ENCODE data around the gene KLF18. TPM values are rescaled to one million over a fixed set of nuclear protein-coding genes. Genes with fewer than 3 reads are reported as not detected.
A peak's percentile ranks its signal among the peaks of the same experiment; 100 is the strongest.

KLF18 gene
- total and polyA plus RNA-seq, 11 donors = not detected

- 57 to 75% (median 66%) methylated on average over 26 to 46 of the region's 46 CpGs for WGBS, 4 donors
- peak in 4 of 12 donors; percentile 7 to 24 (median 14) for TF ChIP-seq CTCF (IDR thresholded peaks at IDR 0.05)
- TF ChIP-seq POLR2A (IDR thresholded peaks at IDR 0.05) = no peak
- peaks cover 0 to 15% (median 0%) of the 10 kb centered on the region in 9 donors for H3K27me3 ChIP-seq
Measured at GRCh38 chr1:44103270-44104131, 37.9 kb downstream of the KLF18 start.

GRCh38 chr1:44101328-44101727, 40.1 kb downstream of the KLF18 start:
- no peak for ATAC-seq
- 55 to 67% (median 62%) methylated on average over 7 of the region's 7 CpGs for WGBS, 4 donors
- H3K9me3 ChIP-seq = peaks cover 0 to 14% (median 0%) of the 10 kb centered on the region in 12 donors

More at GRCh38 chr1:44103270-44104131, 37.9 kb downstream of the KLF18 start:
- intact Hi-C loops (cut with DNase I) = no loop called here
- Histone ChIP-seq H3K36me3 (no peaks in the 10 kb centered on the region), H3K4me3 (no peak overlapping the region), H3K9me3 (no peaks in the 10 kb centered on the region), H3K27ac (no peak overlapping the region), H3K4me1 (no peaks in the 10 kb centered on the region)
- ATAC-seq = no peak
- no peak for DNase-seq

GRCh38 chr1:44100183-44100868, 41.1 kb downstream of the KLF18 start:
- DNase-seq (no peak), ATAC-seq (no peak)
- no peaks in the 10 kb centered on the region for H3K4me1 ChIP-seq
- H3K4me3 ChIP-seq = no peak overlapping the region
- WGBS, 4 donors = 82 to 88% (median 84%) methylated on average over 9 of the region's 9 CpGs
- peaks cover 0 to 17% (median 0%) of the 10 kb centered on the region in 12 donors for H3K9me3 ChIP-seq
- no peaks in the 10 kb centered on the region for H3K36me3 ChIP-seq
- no peaks in the 10 kb centered on the region for H3K27me3 ChIP-seq
- intact Hi-C loops (cut with DNase I) = no loop called here
- no peak for TF ChIP-seq CTCF (IDR thresholded peaks at IDR 0.05)
- no peak overlapping the region for H3K27ac ChIP-seq

More at GRCh38 chr1:44101328-44101727, 40.1 kb downstream of the KLF18 start:
- intact Hi-C loops (cut with DNase I) = no loop called here
- no peak overlapping the region for H3K27ac ChIP-seq
- H3K4me3 ChIP-seq = no peak overlapping the region
- no peak for DNase-seq
- H3K27me3 ChIP-seq = peaks cover 0 to 5% (median 0%) of the 10 kb centered on the region in 9 donors
- H3K4me1 ChIP-seq = no peaks in the 10 kb centered on the region
- TF ChIP-seq POLR2A (IDR thresholded peaks at IDR 0.05) = no peak
- TF ChIP-seq CTCF (IDR thresholded peaks at IDR 0.05) = no peak
- no peaks in the 10 kb centered on the region for H3K36me3 ChIP-seq

- Histone ChIP-seq H3K4me3 (no peak overlapping the region), H3K27me3 (no peaks in the 10 kb centered on the region), H3K4me1 (peaks cover 0 to 7% (median 0%) of the 10 kb centered on the region in 12 donors), H3K36me3 (no peaks in the 10 kb centered on the region), H3K9me3 (peaks cover 0 to 33% (median 2%) of the 10 kb centered on the region in 12 donors), H3K27ac (no peak overlapping the region)
- intact Hi-C loops (cut with DNase I) = no loop called here
- DNase-seq (no peak), ATAC-seq (no peak)
- 82 to 92% (median 84%) methylated on average over 2 of the region's 2 CpGs for WGBS, 4 donors
- TF ChIP-seq CTCF (IDR thresholded peaks at IDR 0.05) (no peak), POLR2A (IDR thresholded peaks at IDR 0.05) (no peak)
Measured at GRCh38 chr1:44094047-44094446, 47.4 kb downstream of the KLF18 start.

All from heart left ventricle (tissue), 16 donors.